Measurements from ENCODE around the gene TMEM184C.

DNA sequence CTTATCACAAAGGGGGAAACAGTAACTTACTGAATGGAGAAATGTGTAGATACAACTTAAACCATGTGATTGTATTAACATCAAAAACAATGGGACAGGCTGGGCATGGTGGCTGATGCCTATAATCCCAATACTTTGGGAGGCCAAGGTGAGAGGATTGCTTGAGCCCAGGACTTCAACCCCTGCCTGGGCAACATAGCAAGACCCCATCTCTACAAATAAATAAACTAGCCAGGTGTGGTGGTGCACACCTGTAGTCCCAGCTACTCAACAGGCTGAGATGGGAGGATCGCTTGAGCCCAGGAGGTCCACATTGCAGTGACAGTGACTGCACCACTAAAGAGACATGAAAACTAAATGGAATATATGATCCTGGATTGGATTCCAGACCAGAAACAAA is 26.4 kb downstream of the TMEM184C start:
- TF ChIP-seq, protein P1, sequence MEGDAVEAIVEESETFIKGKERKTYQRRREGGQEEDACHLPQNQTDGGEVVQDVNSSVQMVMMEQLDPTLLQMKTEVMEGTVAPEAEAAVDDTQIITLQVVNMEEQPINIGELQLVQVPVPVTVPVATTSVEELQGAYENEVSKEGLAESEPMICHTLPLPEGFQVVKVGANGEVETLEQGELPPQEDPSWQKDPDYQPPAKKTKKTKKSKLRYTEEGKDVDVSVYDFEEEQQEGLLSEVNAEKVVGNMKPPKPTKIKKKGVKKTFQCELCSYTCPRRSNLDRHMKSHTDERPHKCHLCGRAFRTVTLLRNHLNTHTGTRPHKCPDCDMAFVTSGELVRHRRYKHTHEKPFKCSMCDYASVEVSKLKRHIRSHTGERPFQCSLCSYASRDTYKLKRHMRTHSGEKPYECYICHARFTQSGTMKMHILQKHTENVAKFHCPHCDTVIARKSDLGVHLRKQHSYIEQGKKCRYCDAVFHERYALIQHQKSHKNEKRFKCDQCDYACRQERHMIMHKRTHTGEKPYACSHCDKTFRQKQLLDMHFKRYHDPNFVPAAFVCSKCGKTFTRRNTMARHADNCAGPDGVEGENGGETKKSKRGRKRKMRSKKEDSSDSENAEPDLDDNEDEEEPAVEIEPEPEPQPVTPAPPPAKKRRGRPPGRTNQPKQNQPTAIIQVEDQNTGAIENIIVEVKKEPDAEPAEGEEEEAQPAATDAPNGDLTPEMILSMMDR (IDR thresholded peaks at IDR 0.05) = no peak
- no peak for TF ChIP-seq POLR2A (IDR thresholded peaks at IDR 0.05)
- no peak for TF ChIP-seq EP300 (IDR thresholded peaks at IDR 0.05)
- TF ChIP-seq POLR2AphosphoS5 (IDR thresholded peaks at IDR 0.05) = no peak
